Measurements from ENCODE around the gene L3MBTL2. TPM values are rescaled to one million over a fixed set of nuclear protein-coding genes. Genes with fewer than 3 reads are reported as not detected.
A peak's percentile ranks its signal among the peaks of the same experiment; 100 is the strongest.
"Not testable (repeated sequence)": the region's sequence is repeated elsewhere in the genome, so short reads cannot be mapped to it uniquely, and the experiment has no call there.

The L3MBTL2 gene
- total RNA-seq, 1 donor from 2014 or later: 12.7 TPM

GRCh38 chr22:41240377-41241132 lies 35.4 kb downstream of the L3MBTL2 start, which contains the start of gene CHADL:
Gene CHADL (minus strand): TSS chr22:41240931. CDS start chr22:41240881, 50 bp downstream.
- ATAC-seq (no peak), DNase-seq (ENCODE audit: low spot score) (no peak)

GRCh38 chr22:41241133-41241676 lies 36.1 kb downstream of the L3MBTL2 start:
- DNase-seq (ENCODE audit: low spot score) (no peak), ATAC-seq (no peak)

- no peak for DNase-seq (ENCODE audit: low spot score)
- no peak for ATAC-seq
Observed at GRCh38 chr22:41242396-41243117, 37.4 kb downstream of the L3MBTL2 start.

GRCh38 chr22:41243361-41243760 lies 38.2 kb downstream of the L3MBTL2 start:
- no peak for ATAC-seq
- no peak for DNase-seq (ENCODE audit: low spot score)

- ATAC-seq (no peak), DNase-seq (ENCODE audit: low spot score) (no peak)
Observed at GRCh38 chr22:41245917-41246499, 40.9 kb downstream of the L3MBTL2 start.

GRCh38 chr22:41247703-41248102 lies 42.6 kb downstream of the L3MBTL2 start:
- DNase-seq (ENCODE audit: low spot score): peak; percentile 94
- peak; percentile 84 for ATAC-seq

GRCh38 chr22:41248314-41248713 lies 43.2 kb downstream of the L3MBTL2 start:
- ATAC-seq (peak; percentile 24), DNase-seq (ENCODE audit: low spot score) (no peak)

- DNase-seq (ENCODE audit: low spot score): no peak
Observed at GRCh38 chr22:41248758-41249157, 43.6 kb downstream of the L3MBTL2 start.

GRCh38 chr22:41249442-41249841 lies 44.3 kb downstream of the L3MBTL2 start:
- ATAC-seq (no peak), DNase-seq (ENCODE audit: low spot score) (no peak)

More at GRCh38 chr22:41248758-41249157, 43.6 kb downstream of the L3MBTL2 start:
- no peak for ATAC-seq

- ATAC-seq: no peak
- DNase-seq (ENCODE audit: low spot score): no peak
Observed at GRCh38 chr22:41250127-41250526, 45.0 kb downstream of the L3MBTL2 start.

GRCh38 chr22:41252365-41252764 lies 47.3 kb downstream of the L3MBTL2 start:
- DNase-seq (ENCODE audit: low spot score) (no peak), ATAC-seq (no peak)

- no peak for ATAC-seq
Observed at GRCh38 chr22:41254230-41254629, 49.1 kb downstream of the L3MBTL2 start.

GRCh38 chr22:41256254-41257253 lies 51.4 kb downstream of the L3MBTL2 start:
- DNase-seq (ENCODE audit: low spot score) (no peak), ATAC-seq (no peak)

More at GRCh38 chr22:41254230-41254629, 49.1 kb downstream of the L3MBTL2 start:
- no peak for DNase-seq (ENCODE audit: low spot score)

- ATAC-seq (no peak), DNase-seq (ENCODE audit: low spot score) (no peak)
Observed at GRCh38 chr22:41257696-41258095, 52.6 kb downstream of the L3MBTL2 start.

GRCh38 chr22:41259756-41260155 lies 54.6 kb downstream of the L3MBTL2 start:
- not testable (repeated sequence) for ATAC-seq

GRCh38 chr22:41260871-41261270 lies 55.8 kb downstream of the L3MBTL2 start:
- DNase-seq (ENCODE audit: low spot score): no peak
- ATAC-seq: no peak

More at GRCh38 chr22:41259756-41260155, 54.6 kb downstream of the L3MBTL2 start:
- not testable (repeated sequence) for DNase-seq (ENCODE audit: low spot score)

- peak; percentile 72 for ATAC-seq
Observed at GRCh38 chr22:41261541-41262249, 56.6 kb downstream of the L3MBTL2 start.

GRCh38 chr22:41262250-41262765 lies 57.2 kb downstream of the L3MBTL2 start:
- ATAC-seq: no peak

More at GRCh38 chr22:41261541-41262249, 56.6 kb downstream of the L3MBTL2 start:
- DNase-seq (ENCODE audit: low spot score): no peak

GRCh38 chr22:41263704-41264103 lies 58.6 kb downstream of the L3MBTL2 start:
- DNase-seq (ENCODE audit: low spot score): no peak

More at GRCh38 chr22:41262250-41262765, 57.2 kb downstream of the L3MBTL2 start:
- no peak for DNase-seq (ENCODE audit: low spot score)

More at GRCh38 chr22:41263704-41264103, 58.6 kb downstream of the L3MBTL2 start:
- ATAC-seq: no peak

Measured in left lobe of liver (tissue), 2 donors.